Adrenal gland (tissue), 12 donors: ENCODE results near the gene MAN2A2. TPM values are rescaled to one million over a fixed set of nuclear protein-coding genes. Genes with fewer than 3 reads are reported as not detected.

Source experiments
- DNase-seq, 7 donors: peaks; one replicate each; pipeline ENCODE4 v3.0.0-alpha.2; 2019 to 2020
- H3K27ac ChIP-seq, 5 donors: fragments of 200-600 bp; sonication (generic) in 4 of 5; 1 replicate in 3 of 5; 2 replicates in 2 of 5; pipeline versions ENCODE4 v1.5.1 to v1.8.0; 2016 to 2020; ENCODE audit warnings: mild to moderate bottlenecking in 1 of 5
- H3K27me3 ChIP-seq: fragments of 200-600 bp; 2 replicates; pipeline ENCODE4 v1.8.0; 2021
- H3K36me3 ChIP-seq, 2 donors: fragments of 200-600 bp; replicated peaks in 1 of 2; 1 replicate in 1 of 2; 2 replicates in 1 of 2; pipeline versions ENCODE4 v1.5.1 to v1.8.0; 2018 to 2022
- H3K4me1 ChIP-seq, 2 donors: fragments of 200-600 bp; replicated peaks in 1 of 2; 1 replicate in 1 of 2; 2 replicates in 1 of 2; pipeline versions ENCODE4 v1.5.1 to v1.8.0; 2018 to 2021
- H3K4me3 ChIP-seq, 4 donors: fragments of 200-600 bp; sonication (generic) in 3 of 4; one replicate each; pipeline ENCODE4 v1.5.1; 2016 to 2018
- H3K9me3 ChIP-seq, 3 donors: fragments of 200-600 bp; sonication (generic) in 1 of 3; replicated peaks in 1 of 3; 1 replicate in 2 of 3; 2 replicates in 1 of 3; pipeline versions ENCODE4 v1.5.1 to v1.8.0; 2016 to 2021
- CTCF ChIP-seq, 6 experiments: fragments of 450-650 bp in 4 of 6; fragments of 200-600 bp in 2 of 6; sonication (generic) in 1 of 6; IDR thresholded peaks; 1 replicate in 5 of 6; 2 replicates in 1 of 6; pipeline versions ENCODE4 v1.5.1 to v1.8.0; 2016 to 2021; ENCODE audit warnings: antibody characterized with exemption in 6 of 6, mild to moderate bottlenecking in 2 of 6, moderate library complexity in 1 of 6
- POLR2A ChIP-seq, 2 donors: fragments of 450-650 bp; IDR thresholded peaks; one replicate each; pipeline ENCODE4 v1.6.1; 2017; ENCODE audit warnings: antibody characterized with exemption in 2 of 2, mild to moderate bottlenecking in 2 of 2, moderate library complexity in 1 of 2
- WGBS, 4 donors: extraction: QIAGEN DNeasy Blood & Tissue Kit in 2 of 4; methylation state at CpG; one replicate each; pipeline versions ENCODE4 v1.1.5 to v1.1.7; 2013 to 2017; 5-methylcytosine and 5-hydroxymethylcytosine counted together
- intact Hi-C, 2 donors: fragments of 100-400 bp; cut with DNase I; formaldehyde crosslinking; loops; one replicate each; pipeline versions ENCODE4 v1.14.1 to v1.15.0; 2022 to 2023
- polyA plus RNA-seq, 3 donors: library from polyadenylated mRNA; stranded (reverse); fragments of 200-250 nt in 2 of 3; fragments of 350-450 nt in 1 of 3; fragmentation: Illumina TruSeq in 1 of 3; extraction: RNeasy Lipid Tissue Mini Kit (QIAGEN cat#74804) in 1 of 3; gene quantifications; one replicate each; pipeline ENCODE4 v1.2.3, GENCODE V29; 2013 to 2014
- total RNA-seq, 9 donors: library from RNA; depleted of rRNA in 4 of 9; stranded (reverse); fragments of >200 nt in 4 of 9; fragments of 120-200 nt in 1 of 9; fragmentation: NEBNext Ultra II Directional in 1 of 9; extraction: Animal tissue kit (Norgen Biotek cat#: 25700) in 1 of 9; gene quantifications; one replicate each; pipeline versions ENCODE4 v1.1.0 to v1.2.4, GENCODE V29; 2013 to 2023
- donor health status: healthy with polysubstance abuse.
- donor health status: Bipolar disorder and iron deficiency.
- donor health status: DM: yes; HTN: yes; CAD: no.
- donor health status: DM: no; HTN: no; CAD: no.
- donor health status: DM: no; HTN: no; CAD: no.
- donor health status: DM: yes; HTN: yes; CAD: no.

The MAN2A2 gene
- total and polyA plus RNA-seq, 12 donors, result 13.3 to 94.6 (median 64.6) TPM

DNA sequence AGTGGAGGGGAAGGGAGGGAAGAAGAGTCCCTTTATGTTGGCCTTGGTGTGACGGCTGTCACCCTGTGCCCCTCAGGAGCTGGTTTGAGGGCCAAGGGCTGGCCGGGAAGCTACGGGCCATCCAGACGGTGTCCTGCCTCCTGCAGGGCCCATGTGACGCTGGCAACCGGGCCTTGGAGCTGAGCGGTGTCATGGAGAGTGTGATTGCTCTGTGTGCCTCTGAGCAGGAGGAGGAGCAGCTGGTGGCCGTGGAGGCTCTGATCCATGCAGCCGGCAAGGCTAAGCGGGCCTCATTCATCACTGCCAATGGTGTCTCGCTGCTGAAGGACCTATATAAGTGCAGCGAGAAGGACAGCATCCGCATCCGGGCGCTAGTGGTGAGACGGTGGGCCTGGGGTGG is 43.4 kb downstream of the MAN2A2 start:
- WGBS, 4 donors, result 53 to 72% (median 61%) methylated on average over 5 to 16 of the region's 16 CpGs
- intact Hi-C loops, result no loop called here

DNA sequence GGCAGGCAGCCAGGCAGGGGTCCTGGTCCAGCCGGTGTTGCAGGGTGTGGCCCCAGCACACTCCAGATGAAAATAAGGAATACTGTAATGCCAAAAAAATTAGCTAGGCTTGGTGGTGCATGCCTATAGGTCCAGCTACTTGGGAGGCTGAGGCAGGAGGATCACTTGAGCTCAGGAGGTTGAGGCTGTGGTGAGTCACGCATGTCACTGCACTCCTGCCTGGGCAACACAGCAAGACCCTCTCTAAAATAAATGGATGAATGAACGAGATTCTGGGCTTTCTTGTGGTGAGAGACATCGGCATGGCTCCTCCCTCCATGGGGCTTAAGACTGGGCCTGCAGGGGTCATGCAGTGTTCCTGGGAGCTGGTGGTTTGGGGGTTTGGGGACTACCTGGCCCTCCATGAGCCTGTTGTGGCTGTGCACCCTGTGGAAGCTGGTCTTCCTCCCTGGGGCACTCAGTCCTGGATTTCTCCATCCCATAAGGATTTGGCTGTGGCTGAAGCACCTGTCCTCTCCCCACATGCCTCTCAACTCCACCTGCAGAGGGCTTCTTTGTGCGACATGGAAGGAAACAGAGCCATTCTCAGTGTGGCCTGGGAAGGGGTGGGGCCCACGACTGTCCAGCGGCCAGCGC is 44.0 kb downstream of the MAN2A2 start:
- H3K27me3 ChIP-seq, result no peaks in the 10 kb centered on the region
- no peak overlapping the region for H3K4me3 ChIP-seq
- WGBS, 4 donors, result 81 to 95% (median 88%) methylated on average over 7 to 8 of the region's 8 CpGs
- no peak for TF ChIP-seq CTCF (IDR thresholded peaks at IDR 0.05)
- TF ChIP-seq POLR2A (IDR thresholded peaks at IDR 0.05), result no peak
- DNase-seq, result no peak
- H3K36me3 ChIP-seq, result peaks cover 0 to 95% of the 10 kb centered on the region in 2 donors
- no peaks in the 10 kb centered on the region for H3K9me3 ChIP-seq
- intact Hi-C loops, result no loop called here
- H3K4me1 ChIP-seq, result no peaks in the 10 kb centered on the region
- H3K27ac ChIP-seq, result peak overlapping the region in 1 of 5 donors; percentile 49

More for the DNA sequence above, 43.4 kb downstream of the MAN2A2 start:
- no peaks in the 10 kb centered on the region for H3K27me3 ChIP-seq
- TF ChIP-seq POLR2A (IDR thresholded peaks at IDR 0.05) (peak in 1 of 2 donors; percentile 19), CTCF (IDR thresholded peaks at IDR 0.05) (no peak)
- H3K9me3 ChIP-seq, result no peaks in the 10 kb centered on the region
- H3K4me3 ChIP-seq, result no peak overlapping the region
- H3K36me3 ChIP-seq, result peaks cover 0 to 96% of the 10 kb centered on the region in 2 donors
- peak overlapping the region in 4 of 5 donors; percentile 26 to 64 (median 42) for H3K27ac ChIP-seq
- H3K4me1 ChIP-seq, result no peaks in the 10 kb centered on the region
- DNase-seq, result peak; percentile 62 to 86 (median 77)

DNA sequence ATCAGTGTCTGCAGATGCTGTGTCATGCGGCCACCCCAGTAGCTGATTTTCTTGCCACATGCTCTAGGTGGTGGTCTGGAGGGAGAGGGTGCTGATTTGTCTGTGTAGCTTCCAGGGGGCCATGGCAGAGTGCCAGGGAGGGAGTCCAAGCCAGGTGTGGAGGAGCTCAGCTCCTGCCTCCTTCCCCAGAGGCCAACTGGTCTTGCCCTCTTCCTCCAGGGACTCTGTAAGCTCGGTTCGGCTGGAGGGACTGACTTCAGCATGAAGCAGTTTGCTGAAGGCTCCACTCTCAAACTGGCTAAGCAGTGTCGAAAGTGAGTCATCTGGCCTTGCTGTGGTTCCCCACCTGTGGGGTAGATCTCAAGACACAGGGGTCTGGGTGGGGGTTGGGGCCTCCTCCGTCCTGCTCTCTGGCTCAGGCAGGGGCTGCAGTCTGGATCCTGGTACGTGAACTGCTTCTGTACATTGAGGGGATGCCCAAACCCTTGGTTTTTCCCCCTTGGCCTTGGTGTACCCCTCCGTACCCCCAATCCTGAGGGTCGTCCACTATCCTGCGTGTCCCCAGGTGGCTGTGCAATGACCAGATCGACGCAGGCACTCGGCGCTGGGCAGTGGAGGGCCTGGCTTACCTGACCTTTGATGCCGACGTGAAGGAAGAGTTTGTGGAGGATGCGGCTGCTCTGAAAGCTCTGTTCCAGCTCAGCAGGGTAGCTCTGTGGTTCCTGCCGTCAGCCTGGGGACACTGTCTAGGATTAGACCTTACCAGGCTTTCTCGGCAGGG is 44.7 kb downstream of the MAN2A2 start:
- 80 to 90% (median 88%) methylated on average over 16 to 18 of the region's 18 CpGs for WGBS, 4 donors
- no peak overlapping the region for H3K4me3 ChIP-seq
- peak in 2 of 7 donors; percentile 26 to 31 for DNase-seq
- intact Hi-C loops, result no loop called here
- no peak for TF ChIP-seq POLR2A (IDR thresholded peaks at IDR 0.05)
- no peak for TF ChIP-seq CTCF (IDR thresholded peaks at IDR 0.05)
- H3K27me3 ChIP-seq, result no peaks in the 10 kb centered on the region
- peaks cover 0 to 95% of the 10 kb centered on the region in 2 donors for H3K36me3 ChIP-seq
- no peaks in the 10 kb centered on the region for H3K9me3 ChIP-seq
- no peaks in the 10 kb centered on the region for H3K4me1 ChIP-seq
- H3K27ac ChIP-seq, result no peak overlapping the region

- TF ChIP-seq POLR2A (IDR thresholded peaks at IDR 0.05), result no peak
- TF ChIP-seq CTCF (IDR thresholded peaks at IDR 0.05), result no peak
- no peak overlapping the region for H3K4me3 ChIP-seq
- no peaks in the 10 kb centered on the region for H3K4me1 ChIP-seq
- no peaks in the 10 kb centered on the region for H3K27me3 ChIP-seq
- DNase-seq, result no peak
- 87 to 97% (median 94%) methylated on average over 3 to 8 of the region's 8 CpGs for WGBS, 4 donors
- H3K36me3 ChIP-seq, result peaks cover 0 to 95% of the 10 kb centered on the region in 2 donors
- H3K9me3 ChIP-seq, result no peaks in the 10 kb centered on the region
- intact Hi-C loops, result no loop called here
- no peak overlapping the region for H3K27ac ChIP-seq
Observed at GRCh38 chr15:90948506-90948905, 45.4 kb downstream of the MAN2A2 start.
